GM21367 (cell line): Measurements from ENCODE around the gene CBFB.
"Not testable (repeated sequence)": the region's sequence is repeated elsewhere in the genome, so short reads cannot be mapped to it uniquely, and the experiment has no call there.

Source experiments
- ATAC-seq: cut with Tn5 transposase; IDR thresholded peaks from one replicate; pipeline ENCODE4 v1.9.1; 2021; ENCODE audit not compliant: unreplicated experiment

Gene CBFB

GRCh38 chr16:67040906-67041305, 12.0 kb downstream of the CBFB start:
- no peak for ATAC-seq

- not testable (repeated sequence) for ATAC-seq
Observed at GRCh38 chr16:67041520-67041919, 12.6 kb downstream of the CBFB start.

GRCh38 chr16:67043420-67043819, 14.5 kb downstream of the CBFB start:
- ATAC-seq, result no peak

- ATAC-seq, result no peak
Observed at GRCh38 chr16:67050796-67051195, 21.8 kb downstream of the CBFB start.

GRCh38 chr16:67052399-67052798, 23.4 kb downstream of the CBFB start:
- ATAC-seq, result no peak

- no peak for ATAC-seq
Observed at GRCh38 chr16:67053767-67054334, 24.9 kb downstream of the CBFB start.

- no peak for ATAC-seq
Observed at GRCh38 chr16:67054901-67055300, 26.0 kb downstream of the CBFB start.

- ATAC-seq, result no peak
Observed at GRCh38 chr16:67055712-67056487, 27.0 kb downstream of the CBFB start.

- no peak for ATAC-seq
Observed at GRCh38 chr16:67063008-67063407, 34.1 kb downstream of the CBFB start.

GRCh38 chr16:67068212-67068753, 39.3 kb downstream of the CBFB start:
- no peak for ATAC-seq

GRCh38 chr16:67071476-67072048, 42.6 kb downstream of the CBFB start:
- ATAC-seq, result no peak

- no peak for ATAC-seq
Observed at GRCh38 chr16:67075331-67075730, 46.4 kb downstream of the CBFB start.

- no peak for ATAC-seq
Observed at GRCh38 chr16:67077871-67078270, 48.9 kb downstream of the CBFB start.

GRCh38 chr16:67082100-67082499, 53.2 kb downstream of the CBFB start:
- no peak for ATAC-seq

GRCh38 chr16:67082891-67083290, 53.9 kb downstream of the CBFB start:
- ATAC-seq, result no peak

GRCh38 chr16:67084345-67085028, 55.5 kb downstream of the CBFB start:
- ATAC-seq, result peak; percentile 81

- ATAC-seq, result no peak
Observed at GRCh38 chr16:67086822-67087221, 57.9 kb downstream of the CBFB start.

- no peak for ATAC-seq
Observed at GRCh38 chr16:67087291-67087690, 58.3 kb downstream of the CBFB start.

- ATAC-seq, result no peak
Observed at GRCh38 chr16:67087803-67088202, 58.9 kb downstream of the CBFB start.

- ATAC-seq, result no peak
Observed at GRCh38 chr16:67088551-67088950, 59.6 kb downstream of the CBFB start.

- no peak for ATAC-seq
Observed at GRCh38 chr16:67089101-67089500, 60.2 kb downstream of the CBFB start.
